ENCODE data around the gene BCL7C. TPM values are rescaled to one million over a fixed set of nuclear protein-coding genes. Genes with fewer than 3 reads are reported as not detected.
A peak's percentile ranks its signal among the peaks of the same experiment; 100 is the strongest.

BCL7C gene
- total and polyA plus RNA-seq, 2 of the 13 experiments (the other 11 are each of a cell fraction or from before 2014, with no cell fraction given) = 17.7 to 33.8 TPM

- no peak for TF ChIP-seq BCLAF1 (IDR thresholded peaks at IDR 0.05)
- no peak for TF ChIP-seq CHD2 (IDR thresholded peaks at IDR 0.05; ENCODE audit: low read depth, low read length)
- no peak for TF ChIP-seq ZBTB7B (CRISPR knock-in tag; IDR thresholded peaks at IDR 0.05)
- peak; percentile 10 for TF ChIP-seq HNRNPK (IDR thresholded peaks at IDR 0.05; ENCODE audit: low read depth, low read length, poor library complexity, severe bottlenecking)
- no peak for TF ChIP-seq XBP1 (CRISPR knock-in tag; IDR thresholded peaks at IDR 0.05)
- TF ChIP-seq HOMEZ (CRISPR knock-in tag; IDR thresholded peaks at IDR 0.05; ENCODE audit: low read depth) = no peak
- no peak for TF ChIP-seq ZNF207 (IDR thresholded peaks at IDR 0.05; ENCODE audit: borderline replicate concordance)
- TF ChIP-seq NFYB (CRISPR knock-in tag; IDR thresholded peaks at IDR 0.05) = no peak
- TF ChIP-seq IKZF4 (CRISPR knock-in tag; IDR thresholded peaks at IDR 0.05; ENCODE audit: borderline replicate concordance, low read depth, not compliant biosample characterization) = peak; percentile 31
- TF ChIP-seq PBX2 (CRISPR knock-in tag; IDR thresholded peaks at IDR 0.05) = no peak
- no peak for TF ChIP-seq ZNF792 (CRISPR knock-in tag; IDR thresholded peaks at IDR 0.05)
- no peak for TF ChIP-seq MTA3 (CRISPR knock-in tag; IDR thresholded peaks at IDR 0.05)
- TF ChIP-seq ZMYM4 (CRISPR knock-in tag; IDR thresholded peaks at IDR 0.05) = no peak
- TF ChIP-seq NR3C1 (CRISPR knock-in tag; IDR thresholded peaks at IDR 0.05) = no peak
- no peak for TF ChIP-seq HOXA7 (CRISPR knock-in tag; IDR thresholded peaks at IDR 0.05)
- no peak for TF ChIP-seq ZNF496 (CRISPR knock-in tag; IDR thresholded peaks at IDR 0.05; ENCODE audit: insufficient replicate concordance)
- TF ChIP-seq YY1 (IDR thresholded peaks at IDR 0.05; ENCODE audit: insufficient read depth, insufficient replicate concordance, low read depth, low read length) = peak; percentile 59
- no peak for TF ChIP-seq PHF21A (CRISPR knock-in tag; IDR thresholded peaks at IDR 0.05)
- TF ChIP-seq FOXO4 (CRISPR knock-in tag; conservative IDR thresholded peaks at IDR 0.05) = no peak
- no peak for TF ChIP-seq ZSCAN9 (CRISPR knock-in tag; IDR thresholded peaks at IDR 0.05; ENCODE audit: borderline replicate concordance)
- no peak for TF ChIP-seq THRA (CRISPR knock-in tag; IDR thresholded peaks at IDR 0.05; ENCODE audit: borderline replicate concordance)
Observed at GRCh38 chr16:30924076-30924912, 30.4 kb upstream of the BCL7C start (continued).

Data from HepG2 (cell line).